Spinal cord (tissue), 10 donors: Measurements from ENCODE around the gene RAPH1. TPM values are rescaled to one million over a fixed set of nuclear protein-coding genes. Genes with fewer than 3 reads are reported as not detected.

Source experiments
- DNase-seq, 6 donors: peaks; one replicate each; pipeline versions ENCODE4 v3.0.0 to v3.0.0-alpha.2; 2013 to 2015; ENCODE audit warnings: low spot score in 6 of 6, low read depth in 4 of 6
- H3K27ac ChIP-seq: one replicate; pipeline ENCODE4 v1.5.1; 2013; ENCODE audit warnings: low read depth, low read length, control low read depth
- H3K27me3 ChIP-seq: one replicate; pipeline ENCODE4 v1.6.1; 2013; ENCODE audit warnings: low read length; ENCODE audit not compliant: control insufficient read depth, insufficient read depth
- H3K36me3 ChIP-seq: one replicate; pipeline ENCODE4 v1.6.1; 2013; ENCODE audit warnings: low read length; ENCODE audit not compliant: control insufficient read depth, insufficient read depth
- H3K4me1 ChIP-seq: one replicate; pipeline ENCODE4 v1.6.1; 2013; ENCODE audit warnings: low read length; ENCODE audit not compliant: control insufficient read depth, insufficient read depth
- H3K4me3 ChIP-seq: one replicate; pipeline ENCODE4 v1.5.1; 2013; ENCODE audit warnings: low read depth, low read length, control low read depth
- H3K9me3 ChIP-seq: one replicate; pipeline ENCODE4 v1.6.1; 2013; ENCODE audit warnings: low read length; ENCODE audit not compliant: control insufficient read depth, insufficient read depth
- WGBS: methylation state at CpG from one replicate; pipeline ENCODE4 v1.1.5; 2013; ENCODE audit warnings: missing lambda C conversion rate; ENCODE audit not compliant: insufficient coverage; 5-methylcytosine and 5-hydroxymethylcytosine counted together
- polyA plus RNA-seq, 2 donors: library from polyadenylated mRNA; unstranded; fragments of 120-200 nt; gene quantifications; one replicate each; pipeline ENCODE4 v1.2.1, GENCODE V29; 2013; ENCODE audit not compliant: insufficient read length in 2 of 2
- total RNA-seq, 2 donors: library from RNA; depleted of rRNA in 1 of 2; stranded (reverse); fragments of 120-200 nt in 1 of 2; fragments of >200 nt in 1 of 2; gene quantifications; one replicate each; pipeline versions ENCODE4 v1.2.3 to v1.2.4, GENCODE V29; 2013 to 2014
- donor health status: healthy.

RAPH1 gene
- total and polyA plus RNA-seq, 4 donors, result 23.2 to 73.9 (median 28.0) TPM

- Histone ChIP-seq H3K27ac (no peak overlapping the region), H3K4me1 (no peaks in the 10 kb centered on the region), H3K4me3 (no peak overlapping the region), H3K9me3 (no peaks in the 10 kb centered on the region), H3K36me3 (peaks cover 8% of the 10 kb centered on the region), H3K27me3 (no peaks in the 10 kb centered on the region)
- DNase-seq, result no peak
- WGBS, result 73% methylated on average over 2 of the region's 3 CpGs
These were observed 84.5 kb downstream of the RAPH1 start for GRCh38 chr2:203450561-203450960.

GRCh38 chr2:203446780-203447179 lies 88.3 kb downstream of the RAPH1 start:
- Histone ChIP-seq H3K27me3 (no peaks in the 10 kb centered on the region), H3K36me3 (peaks cover 14% of the 10 kb centered on the region), H3K9me3 (no peaks in the 10 kb centered on the region), H3K4me3 (no peak overlapping the region), H3K27ac (no peak overlapping the region), H3K4me1 (no peaks in the 10 kb centered on the region)
- 100% methylated on average over 3 of the region's 3 CpGs for WGBS
- no peak for DNase-seq

GRCh38 chr2:203446071-203446481 lies 89.0 kb downstream of the RAPH1 start:
- Histone ChIP-seq H3K4me1 (no peaks in the 10 kb centered on the region), H3K36me3 (peaks cover 17% of the 10 kb centered on the region), H3K4me3 (no peak overlapping the region), H3K27ac (no peak overlapping the region), H3K27me3 (no peaks in the 10 kb centered on the region), H3K9me3 (no peaks in the 10 kb centered on the region)
- no peak for DNase-seq
- 100% methylated on average over 1 of the region's 3 CpGs for WGBS

GRCh38 chr2:203444738-203445137 lies 90.4 kb downstream of the RAPH1 start:
- Histone ChIP-seq H3K27me3 (no peaks in the 10 kb centered on the region), H3K27ac (no peak overlapping the region), H3K4me3 (no peak overlapping the region), H3K36me3 (peaks cover 29% of the 10 kb centered on the region), H3K9me3 (no peaks in the 10 kb centered on the region), H3K4me1 (peaks cover 2% of the 10 kb centered on the region)
- no CpG with 5 or more reads among the region's 7 CpGs for WGBS
- DNase-seq, result no peak

GRCh38 chr2:203442463-203442862 lies 92.6 kb downstream of the RAPH1 start:
- Histone ChIP-seq H3K36me3 (peaks cover 36% of the 10 kb centered on the region), H3K27me3 (no peaks in the 10 kb centered on the region), H3K9me3 (no peaks in the 10 kb centered on the region), H3K4me3 (no peak overlapping the region), H3K27ac (no peak overlapping the region), H3K4me1 (peaks cover 7% of the 10 kb centered on the region)
- WGBS, result 43% methylated on average over 3 of the region's 5 CpGs
- DNase-seq, result no peak

- Histone ChIP-seq H3K9me3 (no peaks in the 10 kb centered on the region), H3K27ac (no peak overlapping the region), H3K36me3 (peaks cover 31% of the 10 kb centered on the region), H3K27me3 (no peaks in the 10 kb centered on the region), H3K4me3 (no peak overlapping the region), H3K4me1 (peaks cover 7% of the 10 kb centered on the region)
- DNase-seq, result no peak
- WGBS, result 100% methylated on average over 1 of the region's 3 CpGs
These were observed 93.6 kb downstream of the RAPH1 start for GRCh38 chr2:203441463-203441862.

GRCh38 chr2:203440671-203441070 lies 94.4 kb downstream of the RAPH1 start:
- 74% methylated on average over 3 of the region's 4 CpGs for WGBS
- peaks cover 31% of the 10 kb centered on the region for H3K36me3 ChIP-seq
- no peak overlapping the region for H3K27ac ChIP-seq

GRCh38 chr2:203438528-203438927 lies 96.6 kb downstream of the RAPH1 start:
- H3K27me3 ChIP-seq, result no peaks in the 10 kb centered on the region
- no peak overlapping the region for H3K27ac ChIP-seq
- no peaks in the 10 kb centered on the region for H3K9me3 ChIP-seq
- DNase-seq, result peak in 1 of 6 donors; percentile 35
- WGBS, result 58% methylated on average over 2 of the region's 2 CpGs
- H3K36me3 ChIP-seq, result peaks cover 22% of the 10 kb centered on the region
- H3K4me3 ChIP-seq, result no peak overlapping the region
- H3K4me1 ChIP-seq, result peaks cover 7% of the 10 kb centered on the region

More at GRCh38 chr2:203440671-203441070, 94.4 kb downstream of the RAPH1 start:
- Histone ChIP-seq H3K4me1 (peaks cover 7% of the 10 kb centered on the region), H3K4me3 (no peak overlapping the region), H3K27me3 (no peaks in the 10 kb centered on the region), H3K9me3 (no peaks in the 10 kb centered on the region)
- no peak for DNase-seq

GRCh38 chr2:203437511-203437910 lies 97.6 kb downstream of the RAPH1 start:
- Histone ChIP-seq H3K27me3 (no peaks in the 10 kb centered on the region), H3K4me3 (no peak overlapping the region), H3K27ac (no peak overlapping the region), H3K4me1 (peaks cover 7% of the 10 kb centered on the region), H3K9me3 (no peaks in the 10 kb centered on the region), H3K36me3 (peaks cover 21% of the 10 kb centered on the region)
- WGBS, result no CpG with 5 or more reads among the region's 4 CpGs
- no peak for DNase-seq

- no peak overlapping the region for H3K4me3 ChIP-seq
- peaks cover 19% of the 10 kb centered on the region for H3K36me3 ChIP-seq
- H3K4me1 ChIP-seq, result peaks cover 7% of the 10 kb centered on the region
- no peaks in the 10 kb centered on the region for H3K27me3 ChIP-seq
- H3K9me3 ChIP-seq, result no peaks in the 10 kb centered on the region
- no peak for DNase-seq
- no CpG with 5 or more reads among the region's 2 CpGs for WGBS
- H3K27ac ChIP-seq, result no peak overlapping the region
These were observed 98.6 kb downstream of the RAPH1 start for GRCh38 chr2:203436496-203436895.
